Measurements from ENCODE around the gene PHF8.
A peak's percentile ranks its signal among the peaks of the same experiment; 100 is the strongest.

Gene PHF8

GRCh38 chrX:53969540-53969939 is 74.7 kb downstream of the PHF8 start:
- H3K27ac ChIP-seq (replicated peaks): no peak overlapping the region

GRCh38 chrX:53950130-53950733 is 94.0 kb downstream of the PHF8 start:
- no peak for TF ChIP-seq POLR2AphosphoS5 (IDR thresholded peaks at IDR 0.05; ENCODE audit: low read depth)
- no peak overlapping the region for H3K4me3 ChIP-seq (replicated peaks; ENCODE audit: insufficient read depth, low read length)
- DNase-seq (ENCODE audit: low read depth in 1 of 2, low spot score in 1 of 2): no peak
- no peak overlapping the region for H3K27ac ChIP-seq (replicated peaks)
- H3K27me3 ChIP-seq (ENCODE audit: insufficient read depth, poor library complexity, severe bottlenecking): no peaks in the 10 kb centered on the region

More at GRCh38 chrX:53969540-53969939, 74.7 kb downstream of the PHF8 start:
- TF ChIP-seq POLR2AphosphoS5 (IDR thresholded peaks at IDR 0.05; ENCODE audit: low read depth) (no peak), CTCF (IDR thresholded peaks at IDR 0.05; ENCODE audit: insufficient read depth, low read length) (no peak), REST (IDR thresholded peaks at IDR 0.05; ENCODE audit: insufficient replicate concordance, low read depth) (no peak), GABPA (IDR thresholded peaks at IDR 0.05; ENCODE audit: low read depth) (no peak), SPI1 (IDR thresholded peaks at IDR 0.05; ENCODE audit: borderline replicate concordance, low read depth) (no peak)
- no peak overlapping the region for H3K4me3 ChIP-seq (replicated peaks; ENCODE audit: insufficient read depth, low read length)
- DNase-seq (ENCODE audit: low read depth in 1 of 2, low spot score in 1 of 2): no peak
- H3K27me3 ChIP-seq (ENCODE audit: insufficient read depth, poor library complexity, severe bottlenecking): no peaks in the 10 kb centered on the region

GRCh38 chrX:53940180-53940579 is 104.1 kb downstream of the PHF8 start:
- H3K27me3 ChIP-seq (ENCODE audit: insufficient read depth, poor library complexity, severe bottlenecking): no peaks in the 10 kb centered on the region
- H3K27ac ChIP-seq (replicated peaks): no peak overlapping the region
- TF ChIP-seq REST (IDR thresholded peaks at IDR 0.05; ENCODE audit: insufficient replicate concordance, low read depth): no peak
- no peak for TF ChIP-seq POLR2AphosphoS5 (IDR thresholded peaks at IDR 0.05; ENCODE audit: low read depth)
- no peak for TF ChIP-seq GABPA (IDR thresholded peaks at IDR 0.05; ENCODE audit: low read depth)
- TF ChIP-seq SPI1 (IDR thresholded peaks at IDR 0.05; ENCODE audit: borderline replicate concordance, low read depth): no peak
- TF ChIP-seq CTCF (IDR thresholded peaks at IDR 0.05; ENCODE audit: insufficient read depth, low read length): no peak
- no peak overlapping the region for H3K4me3 ChIP-seq (replicated peaks; ENCODE audit: insufficient read depth, low read length)
- DNase-seq (ENCODE audit: low read depth in 1 of 2, low spot score in 1 of 2): no peak

- peak; percentile 57 to 74 for DNase-seq (ENCODE audit: low read depth in 1 of 2, low spot score in 1 of 2)
- TF ChIP-seq REST (IDR thresholded peaks at IDR 0.05; ENCODE audit: insufficient replicate concordance, low read depth) (no peak), POLR2AphosphoS5 (IDR thresholded peaks at IDR 0.05; ENCODE audit: low read depth) (peak; percentile 80), SPI1 (IDR thresholded peaks at IDR 0.05; ENCODE audit: borderline replicate concordance, low read depth) (peak; percentile 58; the same call in 1 of the 2 replicates)
- no peaks in the 10 kb centered on the region for H3K27me3 ChIP-seq (ENCODE audit: insufficient read depth, poor library complexity, severe bottlenecking)
- H3K27ac ChIP-seq (replicated peaks): peak overlapping the region; percentile 32; the same call in 1 of the 2 replicates
- H3K4me3 ChIP-seq (replicated peaks; ENCODE audit: insufficient read depth, low read length): no peak overlapping the region
Observed at GRCh38 chrX:53939127-53939526, 105.1 kb downstream of the PHF8 start.
